HCT116 (cell line): ENCODE measurements around the gene COQ10B. TPM values are rescaled to one million over a fixed set of nuclear protein-coding genes. Genes with fewer than 3 reads are reported as not detected.

ENCODE experiments used
- ATAC-seq: fragments of 200-7000 bp; cut with Tn5 transposase; 2 replicates; pipeline ENCODE4 v1.9.1; 2020; ENCODE audit warnings: mild to moderate bottlenecking, moderate library complexity
- BruUV-seq: library from RNA; stranded (reverse); fragments of 400-500 nt; replicated peaks from 2 replicates; lab custom pipeline; 2021; lab: Mats Ljungman, UMichigan
- CTCF ChIA-PET: fragments of 300-600 bp; sonication (Branson Sonifier 250); formaldehyde crosslinking; loops from one replicate; lab custom pipeline; 2021; ENCODE audit warnings: antibody characterized with exemption; lab: Charles Lee
- POLR2A ChIA-PET: fragments of 300-600, 350-600 bp; sonication (Branson Sonifier 250); formaldehyde crosslinking; loops from one replicate; lab custom pipeline; 2021; ENCODE audit warnings: antibody characterized with exemption; lab: Charles Lee
- RAD21 ChIA-PET, 2 experiments: fragments of 300-600 bp; sonication (Branson Sonifier 250); formaldehyde crosslinking; loops; one replicate each; lab custom pipeline; 2023; ENCODE audit warnings: low total read pairs in 2 of 2; ENCODE audit not compliant: uncharacterized antibody in 2 of 2, unreplicated experiment in 2 of 2, low non-redundant PET in 1 of 2; lab: Charles Lee
- DNase-seq: peaks from one replicate; pipeline ENCODE4 v3.0.0-alpha.2; 2010; ENCODE audit warnings: low read depth, low spot score
- H2AFZ ChIP-seq: fragments of 200-600 bp; shearing (Covaris generic), sonication (generic); 2 replicates; pipeline ENCODE4 v1.6.1; 2017; ENCODE audit warnings: low read depth, mixed run types, mixed read lengths, antibody characterized with exemption, low read length; ENCODE audit not compliant: poor library complexity, severe bottlenecking
- H3K27ac ChIP-seq: 2 replicates; pipeline ENCODE4 v1.5.1; 2012; ENCODE audit warnings: low read depth, low read length
- H3K27me3 ChIP-seq: fragments of 200-600 bp; sonication (generic); 2 replicates; pipeline ENCODE4 v1.6.1; 2016; ENCODE audit warnings: mixed run types, low read length, mixed read lengths; ENCODE audit not compliant: insufficient read depth
- H3K36me3 ChIP-seq, 2 experiments: fragments of 200-500 bp in 1 of 2; fragments of 200-600 bp in 1 of 2; sonication (Bioruptor generic) in 1 of 2; sonication (generic) in 1 of 2; 2 replicates each; pipeline versions ENCODE4 v1.5.1 to v1.6.1; 2014 to 2016; ENCODE audit warnings: low read length in 2 of 2, inconsistent platforms in 1 of 2, mixed read lengths in 1 of 2, mixed run types in 1 of 2; ENCODE audit not compliant: insufficient read depth in 2 of 2, control insufficient read depth in 1 of 2
- H3K4me1 ChIP-seq, 2 experiments: fragments of 200-600 bp in 1 of 2; sonication (generic) in 1 of 2; 2 replicates each; pipeline versions ENCODE4 v1.5.1 to v1.6.1; 2012 to 2017; ENCODE audit warnings: low read length in 2 of 2, inconsistent platforms in 1 of 2, mild to moderate bottlenecking in 1 of 2, mixed read lengths in 1 of 2, mixed run types in 1 of 2, moderate library complexity in 1 of 2; ENCODE audit not compliant: insufficient read depth in 2 of 2, control insufficient read depth in 1 of 2
- H3K4me2 ChIP-seq: fragments of 200-600 bp; sonication (generic); 2 replicates; pipeline ENCODE4 v1.6.1; 2017; ENCODE audit warnings: mixed run types, low read length, mixed read lengths
- H3K4me3 ChIP-seq, 2 experiments: fragments of 200-600 bp in 1 of 2; sonication (generic) in 1 of 2; replicated peaks in 1 of 2; 2 replicates each; pipeline ENCODE4 v1.5.1; 2011 to 2016; ENCODE audit warnings: low read length in 2 of 2, control low read depth in 1 of 2, low read depth in 1 of 2, mild to moderate bottlenecking in 1 of 2, mixed read lengths in 1 of 2, mixed run types in 1 of 2
- H3K79me2 ChIP-seq: fragments of 200-600 bp; sonication (generic); 2 replicates; pipeline ENCODE4 v1.6.1; 2017; ENCODE audit warnings: mild to moderate bottlenecking, mixed run types, low read length, moderate library complexity, mixed read lengths; ENCODE audit not compliant: insufficient read depth
- H3K9ac ChIP-seq: fragments of 200-600 bp; sonication (generic); 2 replicates; pipeline ENCODE4 v1.6.1; 2016; ENCODE audit warnings: low read length, mixed read lengths
- H3K9me2 ChIP-seq: fragments of 200-600 bp; sonication (generic), shearing (Covaris generic); 2 replicates; pipeline ENCODE4 v1.6.1; 2017; ENCODE audit warnings: mixed run types, mild to moderate bottlenecking, moderate library complexity; ENCODE audit not compliant: insufficient read depth
- H3K9me3 ChIP-seq, 2 experiments: fragments of 200-500 bp in 1 of 2; fragments of 200-600 bp in 1 of 2; sonication (Bioruptor generic) in 1 of 2; sonication (generic) in 1 of 2; 2 replicates each; pipeline ENCODE4 v1.6.1; 2014 to 2017; ENCODE audit warnings: low read length in 2 of 2, mixed read lengths in 2 of 2, inconsistent platforms in 1 of 2, low read depth in 1 of 2, mild to moderate bottlenecking in 1 of 2, mixed run types in 1 of 2, moderate library complexity in 1 of 2; ENCODE audit not compliant: control insufficient read depth in 1 of 2, insufficient read depth in 1 of 2
- H4K20me1 ChIP-seq: fragments of 200-600 bp; sonication (generic), shearing (Covaris generic); 2 replicates; pipeline ENCODE4 v1.6.1; 2017; ENCODE audit warnings: mixed run types, mild to moderate bottlenecking, moderate library complexity; ENCODE audit not compliant: insufficient read depth
- CBX3 ChIP-seq: IDR thresholded peaks from 2 replicates; pipeline ENCODE4 v1.6.1; 2012; ENCODE audit warnings: low read depth
- CEBPB ChIP-seq: IDR thresholded peaks from 2 replicates; pipeline ENCODE4 v1.6.1; 2012; ENCODE audit warnings: low read depth
- EGR1 ChIP-seq: IDR thresholded peaks from 2 replicates; pipeline ENCODE4 v1.6.1; 2012; ENCODE audit warnings: low read depth
- EZH2 ChIP-seq: fragments of 200-600 bp; sonication (generic); IDR thresholded peaks from 2 replicates; pipeline ENCODE4 v1.6.1; 2017; ENCODE audit warnings: antibody characterized with exemption, mixed run types
- EZH2phosphoT487 ChIP-seq: fragments of 200-600 bp; IDR thresholded peaks from 2 replicates; pipeline ENCODE4 v1.6.1; 2018; ENCODE audit warnings: antibody characterized with exemption, borderline replicate concordance
- POLR2A ChIP-seq: IDR thresholded peaks from 2 replicates; pipeline ENCODE4 v1.7.0; 2011; ENCODE audit warnings: borderline replicate concordance; ENCODE audit not compliant: insufficient read depth, insufficient read length; ENCODE audit errors: extremely low read depth
- RAD21 ChIP-seq: IDR thresholded peaks from 2 replicates; pipeline ENCODE4 v1.6.1; 2012; ENCODE audit warnings: low read depth, mild to moderate bottlenecking
- SP1 ChIP-seq: IDR thresholded peaks from 2 replicates; pipeline ENCODE4 v1.6.1; 2012; ENCODE audit warnings: low read depth
- TCF7L2 ChIP-seq: IDR thresholded peaks from 2 replicates; pipeline ENCODE4 v1.7.0; 2011; ENCODE audit warnings: borderline replicate concordance, inconsistent platforms; ENCODE audit not compliant: insufficient read depth, insufficient read length; ENCODE audit errors: extremely low read depth
- YY1 ChIP-seq: IDR thresholded peaks from 2 replicates; pipeline ENCODE4 v1.6.1; 2011; ENCODE audit warnings: low read length, low read depth, moderate library complexity, mild to moderate bottlenecking; ENCODE audit not compliant: insufficient replicate concordance; ENCODE audit errors: extremely low read depth
- ZFX ChIP-seq: fragments of 450-650 bp; IDR thresholded peaks from 2 replicates; pipeline ENCODE4 v1.6.1; 2017
- ZNF274 ChIP-seq: fragments of 200-500 bp; sonication (Bioruptor generic); IDR thresholded peaks from 2 replicates; pipeline ENCODE4 v1.6.1; 2014; ENCODE audit warnings: mild to moderate bottlenecking, low read depth, low read length, inconsistent platforms
- intact Hi-C: fragments of 100-400 bp; cut with micrococcal nuclease; formaldehyde crosslinking; loops from 2 replicates; pipeline ENCODE4 v1.10.0; 2022
- total RNA-seq: library from RNA; stranded (reverse); gene quantifications from one replicate; pipeline ENCODE4 v1.2.1, GENCODE V29; 2021; ENCODE audit not compliant: unreplicated experiment
- TF ChIP-seq, protein P1 (sequence below): IDR thresholded peaks from 2 replicates; pipeline ENCODE4 v1.6.1; 2011; ENCODE audit warnings: mild to moderate bottlenecking, low read length, moderate library complexity; ENCODE audit not compliant: insufficient replicate concordance; ENCODE audit errors: extremely low read depth
- TF ChIP-seq, protein P2 (sequence below): IDR thresholded peaks from 2 replicates; pipeline ENCODE4 v1.6.1; 2012; ENCODE audit warnings: low read depth
- TF ChIP-seq, protein P3 (sequence below), 3 experiments: fragments of 200-600 bp in 1 of 3; sonication (generic) in 1 of 3; IDR thresholded peaks in 2 of 3; conservative IDR thresholded peaks in 1 of 3; 2 replicates each; pipeline ENCODE4 v1.5.1; 2012 to 2017; ENCODE audit warnings: low read depth in 2 of 3, low read length in 2 of 3, antibody characterized with exemption in 1 of 3, borderline replicate concordance in 1 of 3, control low read depth in 1 of 3, mild to moderate bottlenecking in 1 of 3, mixed read lengths in 1 of 3, mixed run types in 1 of 3, moderate library complexity in 1 of 3; ENCODE audit not compliant: insufficient read depth in 1 of 3

Gene COQ10B
- total RNA-seq, 1 experiment from 2014 or later: 20.4 TPM

DNA sequence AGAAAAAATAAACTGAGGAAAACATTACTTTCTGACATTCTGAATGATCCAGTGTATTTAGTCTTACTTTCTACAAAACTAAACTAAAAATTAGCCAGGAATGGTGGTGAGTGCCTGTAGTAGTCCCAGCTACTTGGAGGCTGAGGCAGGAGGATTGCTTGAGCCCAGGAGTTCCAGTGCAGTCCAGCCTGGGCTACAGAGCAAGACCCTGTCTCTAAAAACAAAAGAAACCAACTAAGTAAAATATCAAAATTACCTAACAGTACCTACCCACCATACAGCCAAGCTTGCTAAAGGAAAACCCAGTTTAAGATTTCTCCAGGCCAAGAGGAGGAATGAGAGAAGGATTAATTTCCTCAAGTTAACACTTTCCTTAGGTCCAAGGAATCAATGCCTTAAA is 43.3 kb downstream of the COQ10B start:
- Histone ChIP-seq H2AFZ (no peak overlapping the region), H3K9me2 (no peaks in the 10 kb centered on the region), H4K20me1 (peaks cover 59% of the 10 kb centered on the region; the same call in 1 of the 2 replicates), H3K27me3 (no peaks in the 10 kb centered on the region), H3K9ac (no peak overlapping the region), H3K4me3 (no peak overlapping the region), H3K9me3 (no peaks in the 10 kb centered on the region), H3K27ac (no peak overlapping the region; the same call in 1 of the 2 replicates), H3K4me1 (peaks cover 7 to 23% of the 10 kb centered on the region in 2 experiments; a peak in 3 of 4 replicates), H3K36me3 (peaks cover 58 to 81% of the 10 kb centered on the region in 2 experiments), H3K4me2 (peak overlapping the region; percentile 67; the same call in 1 of the 2 replicates), H3K79me2 (peaks cover 94% of the 10 kb centered on the region)
- ChIA-PET POLR2A (no interaction called here), RAD21 (no interaction called here), CTCF (no interaction called here)
- DNase-seq: no peak
- TF ChIP-seq RAD21 (no peak), YY1 (no peak), CEBPB (no peak), EZH2phosphoT487 (no peak), CBX3 (no peak), POLR2A (no peak), ZFX (no peak), EGR1 (no peak), ZNF274 (no peak), TCF7L2 (no peak), EZH2 (no peak), SP1 (no peak)
- TF ChIP-seq, protein P1, sequence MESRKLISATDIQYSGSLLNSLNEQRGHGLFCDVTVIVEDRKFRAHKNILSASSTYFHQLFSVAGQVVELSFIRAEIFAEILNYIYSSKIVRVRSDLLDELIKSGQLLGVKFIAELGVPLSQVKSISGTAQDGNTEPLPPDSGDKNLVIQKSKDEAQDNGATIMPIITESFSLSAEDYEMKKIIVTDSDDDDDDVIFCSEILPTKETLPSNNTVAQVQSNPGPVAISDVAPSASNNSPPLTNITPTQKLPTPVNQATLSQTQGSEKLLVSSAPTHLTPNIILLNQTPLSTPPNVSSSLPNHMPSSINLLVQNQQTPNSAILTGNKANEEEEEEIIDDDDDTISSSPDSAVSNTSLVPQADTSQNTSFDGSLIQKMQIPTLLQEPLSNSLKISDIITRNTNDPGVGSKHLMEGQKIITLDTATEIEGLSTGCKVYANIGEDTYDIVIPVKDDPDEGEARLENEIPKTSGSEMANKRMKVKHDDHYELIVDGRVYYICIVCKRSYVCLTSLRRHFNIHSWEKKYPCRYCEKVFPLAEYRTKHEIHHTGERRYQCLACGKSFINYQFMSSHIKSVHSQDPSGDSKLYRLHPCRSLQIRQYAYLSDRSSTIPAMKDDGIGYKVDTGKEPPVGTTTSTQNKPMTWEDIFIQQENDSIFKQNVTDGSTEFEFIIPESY: no peak
- TF ChIP-seq, protein P2, sequence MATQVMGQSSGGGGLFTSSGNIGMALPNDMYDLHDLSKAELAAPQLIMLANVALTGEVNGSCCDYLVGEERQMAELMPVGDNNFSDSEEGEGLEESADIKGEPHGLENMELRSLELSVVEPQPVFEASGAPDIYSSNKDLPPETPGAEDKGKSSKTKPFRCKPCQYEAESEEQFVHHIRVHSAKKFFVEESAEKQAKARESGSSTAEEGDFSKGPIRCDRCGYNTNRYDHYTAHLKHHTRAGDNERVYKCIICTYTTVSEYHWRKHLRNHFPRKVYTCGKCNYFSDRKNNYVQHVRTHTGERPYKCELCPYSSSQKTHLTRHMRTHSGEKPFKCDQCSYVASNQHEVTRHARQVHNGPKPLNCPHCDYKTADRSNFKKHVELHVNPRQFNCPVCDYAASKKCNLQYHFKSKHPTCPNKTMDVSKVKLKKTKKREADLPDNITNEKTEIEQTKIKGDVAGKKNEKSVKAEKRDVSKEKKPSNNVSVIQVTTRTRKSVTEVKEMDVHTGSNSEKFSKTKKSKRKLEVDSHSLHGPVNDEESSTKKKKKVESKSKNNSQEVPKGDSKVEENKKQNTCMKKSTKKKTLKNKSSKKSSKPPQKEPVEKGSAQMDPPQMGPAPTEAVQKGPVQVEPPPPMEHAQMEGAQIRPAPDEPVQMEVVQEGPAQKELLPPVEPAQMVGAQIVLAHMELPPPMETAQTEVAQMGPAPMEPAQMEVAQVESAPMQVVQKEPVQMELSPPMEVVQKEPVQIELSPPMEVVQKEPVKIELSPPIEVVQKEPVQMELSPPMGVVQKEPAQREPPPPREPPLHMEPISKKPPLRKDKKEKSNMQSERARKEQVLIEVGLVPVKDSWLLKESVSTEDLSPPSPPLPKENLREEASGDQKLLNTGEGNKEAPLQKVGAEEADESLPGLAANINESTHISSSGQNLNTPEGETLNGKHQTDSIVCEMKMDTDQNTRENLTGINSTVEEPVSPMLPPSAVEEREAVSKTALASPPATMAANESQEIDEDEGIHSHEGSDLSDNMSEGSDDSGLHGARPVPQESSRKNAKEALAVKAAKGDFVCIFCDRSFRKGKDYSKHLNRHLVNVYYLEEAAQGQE: no peak
- TF ChIP-seq, protein P3, sequence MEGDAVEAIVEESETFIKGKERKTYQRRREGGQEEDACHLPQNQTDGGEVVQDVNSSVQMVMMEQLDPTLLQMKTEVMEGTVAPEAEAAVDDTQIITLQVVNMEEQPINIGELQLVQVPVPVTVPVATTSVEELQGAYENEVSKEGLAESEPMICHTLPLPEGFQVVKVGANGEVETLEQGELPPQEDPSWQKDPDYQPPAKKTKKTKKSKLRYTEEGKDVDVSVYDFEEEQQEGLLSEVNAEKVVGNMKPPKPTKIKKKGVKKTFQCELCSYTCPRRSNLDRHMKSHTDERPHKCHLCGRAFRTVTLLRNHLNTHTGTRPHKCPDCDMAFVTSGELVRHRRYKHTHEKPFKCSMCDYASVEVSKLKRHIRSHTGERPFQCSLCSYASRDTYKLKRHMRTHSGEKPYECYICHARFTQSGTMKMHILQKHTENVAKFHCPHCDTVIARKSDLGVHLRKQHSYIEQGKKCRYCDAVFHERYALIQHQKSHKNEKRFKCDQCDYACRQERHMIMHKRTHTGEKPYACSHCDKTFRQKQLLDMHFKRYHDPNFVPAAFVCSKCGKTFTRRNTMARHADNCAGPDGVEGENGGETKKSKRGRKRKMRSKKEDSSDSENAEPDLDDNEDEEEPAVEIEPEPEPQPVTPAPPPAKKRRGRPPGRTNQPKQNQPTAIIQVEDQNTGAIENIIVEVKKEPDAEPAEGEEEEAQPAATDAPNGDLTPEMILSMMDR (IDR thresholded peaks at IDR 0.05 in 2 of 3, conservative IDR thresholded peaks at IDR 0.05 in 1 of 3; ENCODE audit: borderline replicate concordance in 1 of 3, insufficient read depth in 1 of 3, low read depth in 2 of 3, low read length in 2 of 3): no peak
- intact Hi-C loops: no loop called here
- no TSS peak for BruUV-seq
- ATAC-seq: no peak
